Neutrophil (primary cell): ENCODE results near the gene OR51I1.

Experiments
- H3K27ac ChIP-seq: fragments of 200-600 bp; sonication (generic); 2 replicates; pipeline ENCODE4 v1.5.1; 2016; ENCODE audit warnings: mild to moderate bottlenecking, moderate library complexity
- H3K27me3 ChIP-seq: fragments of 200-600 bp; sonication (generic); 2 replicates; pipeline ENCODE4 v1.6.0; 2016; ENCODE audit warnings: mild to moderate bottlenecking
- H3K36me3 ChIP-seq: fragments of 200-600 bp; sonication (generic); 2 replicates; pipeline ENCODE4 v1.5.1; 2017
- H3K4me1 ChIP-seq, 2 experiments: fragments of 200-600 bp in 1 of 2; sonication (generic) in 1 of 2; 1 replicate in 1 of 2; 2 replicates in 1 of 2; pipeline versions ENCODE4 v1.5.1 to v1.6.1; 2013 to 2016; ENCODE audit warnings: low read depth in 1 of 2, low read length in 1 of 2, mild to moderate bottlenecking in 1 of 2, moderate library complexity in 1 of 2; ENCODE audit not compliant: control insufficient read depth in 1 of 2, insufficient read depth in 1 of 2
- H3K4me3 ChIP-seq, 2 experiments: fragments of 200-600 bp in 1 of 2; sonication (generic) in 1 of 2; 1 replicate in 1 of 2; 2 replicates in 1 of 2; pipeline ENCODE4 v1.5.1; 2013 to 2016; ENCODE audit warnings: low read depth in 1 of 2, low read length in 1 of 2, mild to moderate bottlenecking in 1 of 2, moderate library complexity in 1 of 2
- H3K9me3 ChIP-seq: fragments of 200-600 bp; sonication (generic); 2 replicates; pipeline ENCODE4 v1.5.1; 2016
- TF ChIP-seq, protein P1 (sequence below): fragments of 200-600 bp; sonication (generic); IDR thresholded peaks from 2 replicates; pipeline ENCODE4 v1.5.1; 2016; ENCODE audit warnings: antibody characterized with exemption

The OR51I1 gene

DNA sequence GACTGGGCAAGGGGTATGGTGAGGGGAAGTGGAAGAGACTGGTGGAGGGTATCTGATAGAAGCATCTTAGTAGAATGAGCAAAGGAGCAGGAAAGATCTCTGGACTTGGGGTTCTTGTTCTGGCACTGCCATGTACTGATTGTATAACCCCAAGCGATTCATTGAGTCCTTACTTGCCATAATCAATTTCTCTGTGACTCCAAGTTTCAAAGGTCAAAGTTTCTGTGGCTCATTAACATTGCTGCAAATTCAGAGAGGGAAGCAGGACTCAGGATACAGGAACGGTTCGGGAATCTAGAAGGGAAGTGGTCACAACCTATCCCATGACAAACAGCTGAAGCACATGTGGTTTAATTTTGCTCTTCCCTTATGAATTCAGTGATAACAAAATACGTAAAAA, 8.1 kb upstream of the OR51I1 start:
- no peak overlapping the region for H3K27ac ChIP-seq
- no peaks in the 10 kb centered on the region for H3K4me1 ChIP-seq
- TF ChIP-seq, protein P1, sequence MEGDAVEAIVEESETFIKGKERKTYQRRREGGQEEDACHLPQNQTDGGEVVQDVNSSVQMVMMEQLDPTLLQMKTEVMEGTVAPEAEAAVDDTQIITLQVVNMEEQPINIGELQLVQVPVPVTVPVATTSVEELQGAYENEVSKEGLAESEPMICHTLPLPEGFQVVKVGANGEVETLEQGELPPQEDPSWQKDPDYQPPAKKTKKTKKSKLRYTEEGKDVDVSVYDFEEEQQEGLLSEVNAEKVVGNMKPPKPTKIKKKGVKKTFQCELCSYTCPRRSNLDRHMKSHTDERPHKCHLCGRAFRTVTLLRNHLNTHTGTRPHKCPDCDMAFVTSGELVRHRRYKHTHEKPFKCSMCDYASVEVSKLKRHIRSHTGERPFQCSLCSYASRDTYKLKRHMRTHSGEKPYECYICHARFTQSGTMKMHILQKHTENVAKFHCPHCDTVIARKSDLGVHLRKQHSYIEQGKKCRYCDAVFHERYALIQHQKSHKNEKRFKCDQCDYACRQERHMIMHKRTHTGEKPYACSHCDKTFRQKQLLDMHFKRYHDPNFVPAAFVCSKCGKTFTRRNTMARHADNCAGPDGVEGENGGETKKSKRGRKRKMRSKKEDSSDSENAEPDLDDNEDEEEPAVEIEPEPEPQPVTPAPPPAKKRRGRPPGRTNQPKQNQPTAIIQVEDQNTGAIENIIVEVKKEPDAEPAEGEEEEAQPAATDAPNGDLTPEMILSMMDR: no peak
- H3K4me3 ChIP-seq: no peak overlapping the region
- H3K27me3 ChIP-seq: no peaks in the 10 kb centered on the region
- no peaks in the 10 kb centered on the region for H3K36me3 ChIP-seq
- no peaks in the 10 kb centered on the region for H3K9me3 ChIP-seq

DNA sequence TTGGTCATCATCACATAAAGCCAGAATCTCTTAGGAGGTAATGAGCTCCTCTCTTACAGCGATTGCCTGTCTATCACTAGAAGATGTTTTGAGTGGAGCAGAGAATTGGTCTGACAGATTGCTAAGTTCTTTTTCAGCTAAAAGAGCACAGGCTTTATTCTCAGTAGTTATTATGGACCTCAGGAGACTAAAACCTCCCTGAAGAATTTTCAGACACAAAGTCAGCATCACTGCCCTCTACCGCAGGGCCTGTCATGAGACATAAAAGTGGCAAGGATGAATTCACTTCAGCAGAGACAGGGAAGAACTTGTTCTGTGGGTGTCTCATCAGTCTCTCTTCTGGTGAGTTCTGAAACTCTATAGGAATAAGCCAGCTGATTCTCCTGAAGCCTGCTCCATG, 7.7 kb upstream of the OR51I1 start, which contains the start of gene OR51I2:
Gene OR51I2, plus strand, starts transcription at position 301 of the 400 bp plus-strand sequence. CDS start 4,166 bp downstream, outside the sequence.
- Histone ChIP-seq H3K36me3 (no peaks in the 10 kb centered on the region), H3K27ac (no peak within 1 kb of the TSS), H3K9me3 (no peaks in the 10 kb centered on the region), H3K4me1 (no peaks in the 10 kb centered on the region), H3K4me3 (no peak within 1 kb of the TSS), H3K27me3 (no peaks in the 10 kb centered on the region)
- TF ChIP-seq, protein P1: no peak

DNA sequence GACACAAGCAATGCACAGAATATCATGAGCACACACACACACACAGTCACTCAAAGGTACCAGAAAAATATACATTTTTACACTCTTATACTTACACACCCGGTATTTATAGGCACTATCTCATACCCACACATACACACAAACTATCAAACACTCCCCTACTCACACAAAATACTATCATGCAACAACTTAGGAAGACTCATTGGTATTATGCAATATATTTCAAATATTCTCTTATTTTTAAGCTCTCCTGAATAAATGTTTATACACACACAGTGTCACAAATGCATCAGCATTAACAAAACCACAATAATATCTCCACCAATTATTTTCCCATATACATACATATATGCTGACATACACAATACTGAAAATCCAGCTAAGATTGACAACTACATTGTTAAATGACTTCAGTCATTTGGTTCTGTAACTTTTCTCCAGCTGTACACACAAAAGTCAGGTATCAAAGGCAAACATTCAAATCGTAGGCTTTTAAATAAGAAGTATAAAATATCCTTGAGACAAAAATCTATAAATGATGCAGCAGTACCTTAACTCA, 2.6 kb upstream of the OR51I1 start:
- Histone ChIP-seq H3K9me3 (no peaks in the 10 kb centered on the region), H3K4me1 (peaks cover 0 to 6% of the 10 kb centered on the region in 2 experiments), H3K36me3 (no peaks in the 10 kb centered on the region), H3K4me3 (no peak overlapping the region), H3K27ac (no peak overlapping the region), H3K27me3 (no peaks in the 10 kb centered on the region)
- TF ChIP-seq, protein P1: no peak

DNA sequence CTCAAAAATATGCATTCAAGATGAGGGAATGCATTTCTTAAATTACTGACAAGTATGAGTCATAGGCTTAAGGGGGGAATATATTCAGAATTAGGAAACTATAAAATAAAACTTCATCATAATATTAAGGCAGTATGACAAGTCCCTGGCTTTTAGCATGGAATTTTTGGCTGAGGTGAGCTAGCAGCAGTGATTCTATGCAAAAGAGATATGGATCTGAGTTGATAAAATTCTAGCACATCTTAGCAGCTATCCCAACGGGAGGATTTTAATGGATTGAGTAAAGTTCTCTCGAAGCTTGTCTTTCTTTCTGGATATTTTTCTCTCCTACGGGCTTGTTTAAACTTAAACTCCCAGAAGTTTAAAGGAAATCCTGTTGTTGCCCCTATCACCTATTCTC, 18.2 kb downstream of the OR51I1 start:
- Histone ChIP-seq H3K27me3 (no peaks in the 10 kb centered on the region), H3K4me3 (no peak overlapping the region), H3K36me3 (no peaks in the 10 kb centered on the region), H3K9me3 (no peaks in the 10 kb centered on the region), H3K27ac (no peak overlapping the region), H3K4me1 (no peaks in the 10 kb centered on the region)
- TF ChIP-seq, protein P1: no peak

DNA sequence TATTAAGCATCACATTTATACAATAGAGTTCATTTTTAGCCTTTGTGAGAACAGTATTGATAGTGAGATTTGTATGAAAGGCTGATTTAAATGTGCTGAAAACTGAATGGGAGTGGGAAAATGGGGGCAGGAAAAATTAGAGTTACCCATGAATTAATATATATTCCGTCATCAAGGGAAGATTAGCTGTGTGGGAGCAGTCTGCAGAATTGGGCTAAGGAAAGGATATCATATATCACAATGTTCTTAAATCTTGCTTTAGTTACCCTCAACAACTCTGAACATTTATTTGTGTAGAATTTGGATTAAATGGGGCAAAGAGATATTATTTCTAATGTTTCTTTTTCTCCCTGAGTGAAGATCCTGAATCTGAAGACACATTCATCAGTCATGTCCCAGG, 19.5 kb downstream of the OR51I1 start, which contains the start of gene OR51Q1:
Gene OR51Q1, plus strand, starts transcription at position 301 of the 400 bp plus-strand sequence. Its CDS starts 90 bp downstream, at position 391.
- Histone ChIP-seq H3K4me3 (no peak within 1 kb of the TSS), H3K27me3 (no peaks in the 10 kb centered on the region), H3K27ac (no peak within 1 kb of the TSS), H3K4me1 (no peaks in the 10 kb centered on the region), H3K36me3 (no peaks in the 10 kb centered on the region), H3K9me3 (no peaks in the 10 kb centered on the region)
- TF ChIP-seq, protein P1: no peak
